Endothelial cell of umbilical vein (primary cell): Measurements from ENCODE around the gene SEPTIN5. TPM values are rescaled to one million over a fixed set of nuclear protein-coding genes. Genes with fewer than 3 reads are reported as not detected.

Experiments used
- BruUV-seq: library from RNA; stranded (reverse); fragments of 400-500 nt; replicated peaks from 2 replicates; lab custom pipeline; 2021; lab: Mats Ljungman, UMichigan
- CTCF ChIA-PET: fragments of 300-600, 350-600 bp; sonication (Branson Sonifier 250); formaldehyde crosslinking; loops from one replicate; lab custom pipeline; 2021; ENCODE audit warnings: antibody characterized with exemption, inconsistent platforms; lab: Charles Lee
- POLR2A ChIA-PET: fragments of 300-600, 350-600 bp; sonication (Branson Sonifier 250); formaldehyde crosslinking; loops from one replicate; lab custom pipeline; 2021; ENCODE audit warnings: antibody characterized with exemption, inconsistent platforms; lab: Charles Lee
- DNase-seq: peaks from one replicate; pipeline ENCODE4 v3.0.0-alpha.2; 2011; ENCODE audit warnings: low read depth, low spot score
- FAIRE-seq: peaks from 2 replicates; lab custom pipeline; 2011; peaks lifted over from hg19 to GRCh38; lab: Jason Lieb, UNC
- H2AFZ ChIP-seq: 2 replicates; pipeline ENCODE4 v1.6.0; 2012; ENCODE audit warnings: low read depth, low read length, control low read depth, inconsistent platforms
- H3K27ac ChIP-seq: 2 replicates; pipeline ENCODE4 v1.5.1; 2011; ENCODE audit warnings: low read depth, mild to moderate bottlenecking, control low read depth, low read length, moderate library complexity; ENCODE audit not compliant: insufficient read depth
- H3K27me3 ChIP-seq, 2 experiments: 2 replicates each; pipeline versions ENCODE4 v1.6.0 to v1.6.1; 2011; ENCODE audit warnings: low read length in 2 of 2, mixed read lengths in 1 of 2; ENCODE audit not compliant: control insufficient read depth in 2 of 2, insufficient read depth in 2 of 2
- H3K36me3 ChIP-seq, 2 experiments: 2 replicates in 1 of 2; 3 replicates in 1 of 2; pipeline ENCODE4 v1.5.1; 2011; ENCODE audit warnings: low read length in 2 of 2, mild to moderate bottlenecking in 1 of 2, moderate library complexity in 1 of 2; ENCODE audit not compliant: control insufficient read depth in 2 of 2, insufficient read depth in 2 of 2; ENCODE audit errors: extremely low read depth in 1 of 2
- H3K4me1 ChIP-seq: 3 replicates; pipeline ENCODE4 v1.5.1; 2011; ENCODE audit warnings: mild to moderate bottlenecking, low read length; ENCODE audit not compliant: control insufficient read depth, insufficient read depth; ENCODE audit errors: extremely low read depth
- H3K4me2 ChIP-seq: 2 replicates; pipeline ENCODE4 v1.6.1; 2011; ENCODE audit warnings: low read length, control low read depth, mixed read lengths; ENCODE audit not compliant: insufficient read depth
- H3K4me3 ChIP-seq, 3 experiments: fragments of 200-600 bp in 1 of 3; sonication (generic), shearing (Covaris generic) in 1 of 3; replicated peaks in 1 of 3; 2 replicates each; pipeline ENCODE4 v1.5.1; 2011 to 2016; ENCODE audit warnings: control low read depth in 3 of 3, low read length in 3 of 3, mild to moderate bottlenecking in 2 of 3, inconsistent platforms in 1 of 3, low read depth in 1 of 3, moderate library complexity in 1 of 3; ENCODE audit not compliant: insufficient read depth in 1 of 3
- H3K79me2 ChIP-seq: 2 replicates; pipeline ENCODE4 v1.6.0; 2012; ENCODE audit warnings: low read length, inconsistent platforms; ENCODE audit not compliant: control insufficient read depth, insufficient read depth
- H3K9ac ChIP-seq: replicated peaks from 2 replicates; pipeline ENCODE3; 2011; ENCODE audit warnings: low read length, control low read depth; ENCODE audit not compliant: insufficient read depth; ENCODE audit errors: extremely low read depth
- H3K9me1 ChIP-seq: replicated peaks from 3 replicates; pipeline ENCODE4 v1.6.0; 2011; ENCODE audit warnings: mild to moderate bottlenecking, low read length; ENCODE audit not compliant: control insufficient read depth, insufficient read depth; ENCODE audit errors: extremely low read depth
- H3K9me3 ChIP-seq: replicated peaks from 2 replicates; pipeline ENCODE4 v1.5.1; 2012; ENCODE audit warnings: low read length, inconsistent platforms; ENCODE audit not compliant: control insufficient read depth, insufficient read depth
- H4K20me1 ChIP-seq: replicated peaks from 2 replicates; pipeline ENCODE3; 2011; ENCODE audit warnings: mild to moderate bottlenecking, low read length; ENCODE audit not compliant: control insufficient read depth, insufficient read depth; ENCODE audit errors: extremely low read depth
- EZH2 ChIP-seq: IDR thresholded peaks from 2 replicates; pipeline ENCODE4 v1.6.1; 2012; ENCODE audit warnings: borderline replicate concordance, low read depth, mild to moderate bottlenecking, moderate library complexity, low read length, inconsistent platforms; ENCODE audit not compliant: severe bottlenecking
- FOS ChIP-seq: IDR thresholded peaks from 2 replicates; pipeline ENCODE4 v1.6.1; 2011; ENCODE audit warnings: mild to moderate bottlenecking, low read length, moderate library complexity, borderline replicate concordance; ENCODE audit not compliant: insufficient read depth
- GATA2 ChIP-seq: IDR thresholded peaks from 2 replicates; pipeline ENCODE4 v1.7.0; 2011; ENCODE audit warnings: low read depth, mild to moderate bottlenecking, moderate library complexity, mixed read lengths, low read length; ENCODE audit not compliant: insufficient read length, insufficient read depth
- JUN ChIP-seq: IDR thresholded peaks from 2 replicates; pipeline ENCODE4 v1.6.1; 2011; ENCODE audit warnings: borderline replicate concordance, low read depth; ENCODE audit not compliant: insufficient read length, insufficient read depth
- MYC ChIP-seq: IDR thresholded peaks from one replicate; pipeline ENCODE4 v1.6.1; 2011; ENCODE audit warnings: mild to moderate bottlenecking, low read depth, low read length
- POLR2A ChIP-seq: IDR thresholded peaks from 2 replicates; pipeline ENCODE4 v1.6.1; 2012; ENCODE audit warnings: low read depth, mild to moderate bottlenecking, control low read depth, low read length
- POLR2AphosphoS5 ChIP-seq: IDR thresholded peaks from 2 replicates; pipeline ENCODE4 v1.6.1; 2012; ENCODE audit warnings: low read depth, mild to moderate bottlenecking, control low read depth, low read length, moderate library complexity; ENCODE audit not compliant: insufficient read depth
- dilution Hi-C: fragments of 300-500 bp; cut with MboI; formaldehyde crosslinking; loops from one replicate; pipeline ENCODE4 v1.15.0; 2019; ENCODE audit warnings: low sequenced_read_pairs; ENCODE audit not compliant: extremely low pct_ligation_motif_present
- intact Hi-C: fragments of 100-400 bp; cut with micrococcal nuclease; formaldehyde crosslinking; loops from one replicate; pipeline ENCODE4 v1.10.0; 2022
- polyA plus RNA-seq, 4 experiments: library from polyadenylated mRNA; depleted of rRNA in 3 of 4; stranded (reverse) in 3 of 4; unstranded in 1 of 4; fragments of >200 nt; gene quantifications; 2 replicates each; pipeline versions ENCODE4 v1.2.1 to v1.2.3, GENCODE V29; 2011 to 2012; ENCODE audit warnings: missing spikeins in 1 of 4
- total RNA-seq: library from RNA; stranded (reverse); gene quantifications from 2 replicates; pipeline ENCODE4 v1.2.3, GENCODE V29; 2021
- TF ChIP-seq, protein P1 (sequence below), 2 donors: IDR thresholded peaks; 1 replicate in 1 of 2; 2 replicates in 1 of 2; pipeline ENCODE4 v1.5.1; 2011; ENCODE audit warnings: low read length in 2 of 2, mild to moderate bottlenecking in 2 of 2, moderate library complexity in 2 of 2, control low read depth in 1 of 2, inconsistent platforms in 1 of 2, low read depth in 1 of 2; ENCODE audit not compliant: insufficient read depth in 1 of 2; ENCODE audit errors: extremely low read depth in 1 of 2
- TF ChIP-seq, protein P2 (sequence below): IDR thresholded peaks from 2 replicates; pipeline ENCODE4 v1.6.1; 2011; ENCODE audit not compliant: insufficient read depth, insufficient read length

SEPTIN5 gene
- total and polyA plus RNA-seq, 2 donors (not counting 3 experiments of a cell fraction or from before 2014, with no cell fraction given) = 31.1 to 35.8 TPM

DNA sequence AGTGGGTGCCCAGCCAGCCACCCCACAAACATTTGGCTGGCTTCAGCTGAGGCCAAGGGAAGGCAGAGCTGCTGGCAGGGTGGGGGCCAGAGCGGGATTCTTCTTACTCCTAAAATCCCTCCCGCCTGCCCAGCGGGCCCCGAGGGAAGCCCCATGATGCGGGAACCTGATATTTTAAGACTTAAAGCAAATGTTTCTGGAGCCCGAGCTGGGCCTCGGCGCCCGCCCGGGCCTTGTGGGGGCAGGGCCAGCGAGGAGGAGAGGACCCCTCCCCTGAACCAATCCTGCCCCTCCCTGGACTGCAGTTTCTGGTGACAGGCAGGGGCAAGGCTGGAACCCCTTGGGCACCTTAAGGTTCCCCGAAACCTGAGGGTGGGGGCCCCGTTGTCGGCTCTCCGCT, 26.3 kb downstream of the SEPTIN5 start:
- H3K36me3 ChIP-seq = no peaks in the 10 kb centered on the region
- H2AFZ ChIP-seq = no peak overlapping the region
- CTCF ChIA-PET = interaction anchor here (1.0 to 2.4 kb wide), 3 partner anchors 10 to 170 kb away, joined by 3 to 15 read pairs (median 13); no protein-coding TSS in a partner anchor
- no peak overlapping the region for H3K27ac ChIP-seq
- no peaks in the 10 kb centered on the region for H3K27me3 ChIP-seq
- FAIRE-seq (no peak), DNase-seq (no peak)
- no peaks in the 10 kb centered on the region for H4K20me1 ChIP-seq
- H3K79me2 ChIP-seq = no peaks in the 10 kb centered on the region
- no peak overlapping the region for H3K4me3 ChIP-seq
- H3K9me3 ChIP-seq = no peaks in the 10 kb centered on the region
- intact Hi-C loops = no loop called here
- no TSS peak for BruUV-seq
- no peak overlapping the region for H3K9ac ChIP-seq
- H3K4me2 ChIP-seq = no peak overlapping the region
- dilution Hi-C loops = no loop called here
- TF ChIP-seq, protein P1, sequence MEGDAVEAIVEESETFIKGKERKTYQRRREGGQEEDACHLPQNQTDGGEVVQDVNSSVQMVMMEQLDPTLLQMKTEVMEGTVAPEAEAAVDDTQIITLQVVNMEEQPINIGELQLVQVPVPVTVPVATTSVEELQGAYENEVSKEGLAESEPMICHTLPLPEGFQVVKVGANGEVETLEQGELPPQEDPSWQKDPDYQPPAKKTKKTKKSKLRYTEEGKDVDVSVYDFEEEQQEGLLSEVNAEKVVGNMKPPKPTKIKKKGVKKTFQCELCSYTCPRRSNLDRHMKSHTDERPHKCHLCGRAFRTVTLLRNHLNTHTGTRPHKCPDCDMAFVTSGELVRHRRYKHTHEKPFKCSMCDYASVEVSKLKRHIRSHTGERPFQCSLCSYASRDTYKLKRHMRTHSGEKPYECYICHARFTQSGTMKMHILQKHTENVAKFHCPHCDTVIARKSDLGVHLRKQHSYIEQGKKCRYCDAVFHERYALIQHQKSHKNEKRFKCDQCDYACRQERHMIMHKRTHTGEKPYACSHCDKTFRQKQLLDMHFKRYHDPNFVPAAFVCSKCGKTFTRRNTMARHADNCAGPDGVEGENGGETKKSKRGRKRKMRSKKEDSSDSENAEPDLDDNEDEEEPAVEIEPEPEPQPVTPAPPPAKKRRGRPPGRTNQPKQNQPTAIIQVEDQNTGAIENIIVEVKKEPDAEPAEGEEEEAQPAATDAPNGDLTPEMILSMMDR (IDR thresholded peaks at IDR 0.05; ENCODE audit: extremely low read depth in 1 of 2, insufficient read depth in 1 of 2, low read depth in 1 of 2, low read length in 2 of 2) = no peak
- TF ChIP-seq POLR2AphosphoS5 (no peak), GATA2 (no peak), POLR2A (no peak), JUN (no peak), FOS (no peak), MYC (no peak), EZH2 (no peak)
- TF ChIP-seq, protein P2, sequence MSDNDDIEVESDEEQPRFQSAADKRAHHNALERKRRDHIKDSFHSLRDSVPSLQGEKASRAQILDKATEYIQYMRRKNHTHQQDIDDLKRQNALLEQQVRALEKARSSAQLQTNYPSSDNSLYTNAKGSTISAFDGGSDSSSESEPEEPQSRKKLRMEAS = no peak
- POLR2A ChIA-PET = no interaction called here
- no peaks in the 10 kb centered on the region for H3K9me1 ChIP-seq
- H3K4me1 ChIP-seq = peaks cover 2% of the 10 kb centered on the region
